Liver (tissue), 3 donors: Measurements from ENCODE around the gene LIMS2.

Source experiments
- GABPA ChIP-seq, 2 donors: IDR thresholded peaks in 1 of 2; conservative IDR thresholded peaks in 1 of 2; 2 replicates each; pipeline ENCODE4 v1.6.1; 2016; ENCODE audit warnings: antibody characterized with exemption in 2 of 2, mild to moderate bottlenecking in 1 of 2, moderate library complexity in 1 of 2
- RAD21 ChIP-seq, 2 donors: IDR thresholded peaks; 2 replicates each; pipeline ENCODE4 v1.6.1; 2016; ENCODE audit warnings: antibody characterized with exemption in 2 of 2, mild to moderate bottlenecking in 2 of 2
- TF ChIP-seq, protein P1 (sequence below): fragments of 150-350 bp; IDR thresholded peaks from 2 replicates; pipeline ENCODE4 v1.5.1; 2017; ENCODE audit warnings: improper control_type of control experiment, low read depth, low read length; ENCODE audit not compliant: missing input control
- TF ChIP-seq, protein P2 (sequence below): IDR thresholded peaks from 2 replicates; pipeline ENCODE4 v1.6.1; 2016; ENCODE audit warnings: antibody characterized with exemption, mild to moderate bottlenecking
- TF ChIP-seq, protein P3 (sequence below): IDR thresholded peaks from 2 replicates; pipeline ENCODE4 v1.6.1; 2016; ENCODE audit warnings: antibody characterized with exemption
- donor health status: healthy.
- donor health status: healthy.

DNA sequence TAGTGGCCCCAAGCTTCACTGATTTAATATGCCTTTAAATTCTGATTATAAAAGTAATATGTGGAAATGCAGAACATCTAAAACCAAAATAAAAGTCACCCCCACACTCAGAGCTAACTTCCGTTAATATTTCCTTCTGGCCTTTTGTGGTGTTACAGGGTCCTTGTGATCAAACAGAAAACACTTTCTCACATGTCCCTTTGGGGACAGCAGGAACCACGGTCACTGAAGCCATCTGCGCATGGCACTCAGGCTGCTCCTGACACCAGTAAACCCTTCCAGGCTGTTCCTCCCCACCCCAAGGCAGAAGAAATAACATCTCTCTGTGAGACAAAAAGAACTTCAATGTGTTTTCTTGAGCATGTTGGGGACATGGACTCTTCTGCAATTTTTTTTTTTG is 54.5 kb downstream of the LIMS2 start:
- TF ChIP-seq GABPA (IDR thresholded peaks at IDR 0.05 in 1 of 2, conservative IDR thresholded peaks at IDR 0.05 in 1 of 2) (no peak), RAD21 (IDR thresholded peaks at IDR 0.05) (no peak)
- TF ChIP-seq, protein P1, sequence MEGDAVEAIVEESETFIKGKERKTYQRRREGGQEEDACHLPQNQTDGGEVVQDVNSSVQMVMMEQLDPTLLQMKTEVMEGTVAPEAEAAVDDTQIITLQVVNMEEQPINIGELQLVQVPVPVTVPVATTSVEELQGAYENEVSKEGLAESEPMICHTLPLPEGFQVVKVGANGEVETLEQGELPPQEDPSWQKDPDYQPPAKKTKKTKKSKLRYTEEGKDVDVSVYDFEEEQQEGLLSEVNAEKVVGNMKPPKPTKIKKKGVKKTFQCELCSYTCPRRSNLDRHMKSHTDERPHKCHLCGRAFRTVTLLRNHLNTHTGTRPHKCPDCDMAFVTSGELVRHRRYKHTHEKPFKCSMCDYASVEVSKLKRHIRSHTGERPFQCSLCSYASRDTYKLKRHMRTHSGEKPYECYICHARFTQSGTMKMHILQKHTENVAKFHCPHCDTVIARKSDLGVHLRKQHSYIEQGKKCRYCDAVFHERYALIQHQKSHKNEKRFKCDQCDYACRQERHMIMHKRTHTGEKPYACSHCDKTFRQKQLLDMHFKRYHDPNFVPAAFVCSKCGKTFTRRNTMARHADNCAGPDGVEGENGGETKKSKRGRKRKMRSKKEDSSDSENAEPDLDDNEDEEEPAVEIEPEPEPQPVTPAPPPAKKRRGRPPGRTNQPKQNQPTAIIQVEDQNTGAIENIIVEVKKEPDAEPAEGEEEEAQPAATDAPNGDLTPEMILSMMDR = no peak
- TF ChIP-seq, protein P2, sequence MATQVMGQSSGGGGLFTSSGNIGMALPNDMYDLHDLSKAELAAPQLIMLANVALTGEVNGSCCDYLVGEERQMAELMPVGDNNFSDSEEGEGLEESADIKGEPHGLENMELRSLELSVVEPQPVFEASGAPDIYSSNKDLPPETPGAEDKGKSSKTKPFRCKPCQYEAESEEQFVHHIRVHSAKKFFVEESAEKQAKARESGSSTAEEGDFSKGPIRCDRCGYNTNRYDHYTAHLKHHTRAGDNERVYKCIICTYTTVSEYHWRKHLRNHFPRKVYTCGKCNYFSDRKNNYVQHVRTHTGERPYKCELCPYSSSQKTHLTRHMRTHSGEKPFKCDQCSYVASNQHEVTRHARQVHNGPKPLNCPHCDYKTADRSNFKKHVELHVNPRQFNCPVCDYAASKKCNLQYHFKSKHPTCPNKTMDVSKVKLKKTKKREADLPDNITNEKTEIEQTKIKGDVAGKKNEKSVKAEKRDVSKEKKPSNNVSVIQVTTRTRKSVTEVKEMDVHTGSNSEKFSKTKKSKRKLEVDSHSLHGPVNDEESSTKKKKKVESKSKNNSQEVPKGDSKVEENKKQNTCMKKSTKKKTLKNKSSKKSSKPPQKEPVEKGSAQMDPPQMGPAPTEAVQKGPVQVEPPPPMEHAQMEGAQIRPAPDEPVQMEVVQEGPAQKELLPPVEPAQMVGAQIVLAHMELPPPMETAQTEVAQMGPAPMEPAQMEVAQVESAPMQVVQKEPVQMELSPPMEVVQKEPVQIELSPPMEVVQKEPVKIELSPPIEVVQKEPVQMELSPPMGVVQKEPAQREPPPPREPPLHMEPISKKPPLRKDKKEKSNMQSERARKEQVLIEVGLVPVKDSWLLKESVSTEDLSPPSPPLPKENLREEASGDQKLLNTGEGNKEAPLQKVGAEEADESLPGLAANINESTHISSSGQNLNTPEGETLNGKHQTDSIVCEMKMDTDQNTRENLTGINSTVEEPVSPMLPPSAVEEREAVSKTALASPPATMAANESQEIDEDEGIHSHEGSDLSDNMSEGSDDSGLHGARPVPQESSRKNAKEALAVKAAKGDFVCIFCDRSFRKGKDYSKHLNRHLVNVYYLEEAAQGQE = no peak
- TF ChIP-seq, protein P3, sequence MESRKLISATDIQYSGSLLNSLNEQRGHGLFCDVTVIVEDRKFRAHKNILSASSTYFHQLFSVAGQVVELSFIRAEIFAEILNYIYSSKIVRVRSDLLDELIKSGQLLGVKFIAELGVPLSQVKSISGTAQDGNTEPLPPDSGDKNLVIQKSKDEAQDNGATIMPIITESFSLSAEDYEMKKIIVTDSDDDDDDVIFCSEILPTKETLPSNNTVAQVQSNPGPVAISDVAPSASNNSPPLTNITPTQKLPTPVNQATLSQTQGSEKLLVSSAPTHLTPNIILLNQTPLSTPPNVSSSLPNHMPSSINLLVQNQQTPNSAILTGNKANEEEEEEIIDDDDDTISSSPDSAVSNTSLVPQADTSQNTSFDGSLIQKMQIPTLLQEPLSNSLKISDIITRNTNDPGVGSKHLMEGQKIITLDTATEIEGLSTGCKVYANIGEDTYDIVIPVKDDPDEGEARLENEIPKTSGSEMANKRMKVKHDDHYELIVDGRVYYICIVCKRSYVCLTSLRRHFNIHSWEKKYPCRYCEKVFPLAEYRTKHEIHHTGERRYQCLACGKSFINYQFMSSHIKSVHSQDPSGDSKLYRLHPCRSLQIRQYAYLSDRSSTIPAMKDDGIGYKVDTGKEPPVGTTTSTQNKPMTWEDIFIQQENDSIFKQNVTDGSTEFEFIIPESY = no peak
